Left forelimb (tissue), 1 donor: ENCODE data around the gene PLCH1.
"Not testable (repeated sequence)": the region's sequence is repeated elsewhere in the genome, so short reads cannot be mapped to it uniquely, and the experiment has no call there.

ENCODE experiments used
- DNase-seq: peaks from one replicate; pipeline ENCODE4 v3.0.0-alpha.2; 2018; ENCODE audit warnings: low spot score

The PLCH1 gene

GRCh38 chr3:155643581-155644165 is 101.2 kb downstream of the PLCH1 start:
- no peak for DNase-seq

GRCh38 chr3:155641956-155642355 is 102.9 kb downstream of the PLCH1 start:
- no peak for DNase-seq

GRCh38 chr3:155640098-155640497 is 104.8 kb downstream of the PLCH1 start:
- no peak for DNase-seq

- DNase-seq = no peak
These were observed 105.3 kb downstream of the PLCH1 start for GRCh38 chr3:155639462-155640055.

- DNase-seq = not testable (repeated sequence)
These were observed 106.4 kb downstream of the PLCH1 start for GRCh38 chr3:155638461-155638860.

- no peak for DNase-seq
These were observed 107.3 kb downstream of the PLCH1 start for GRCh38 chr3:155637567-155637966.

- DNase-seq = no peak
These were observed 109.8 kb downstream of the PLCH1 start for GRCh38 chr3:155635056-155635455.

GRCh38 chr3:155634121-155634719 is 110.7 kb downstream of the PLCH1 start:
- no peak for DNase-seq

GRCh38 chr3:155631323-155632019 is 113.4 kb downstream of the PLCH1 start:
- no peak for DNase-seq

GRCh38 chr3:155629556-155629955 is 115.3 kb downstream of the PLCH1 start:
- no peak for DNase-seq

GRCh38 chr3:155629056-155629455 is 115.8 kb downstream of the PLCH1 start:
- DNase-seq = no peak

- DNase-seq = not testable (repeated sequence)
These were observed 122.2 kb downstream of the PLCH1 start for GRCh38 chr3:155622647-155623046.

- DNase-seq = not testable (repeated sequence)
These were observed 124.3 kb downstream of the PLCH1 start for GRCh38 chr3:155620552-155620951.

- no peak for DNase-seq
These were observed 125.6 kb downstream of the PLCH1 start for GRCh38 chr3:155619118-155619915.

- DNase-seq = no peak
These were observed 126.3 kb downstream of the PLCH1 start for GRCh38 chr3:155618543-155618942.

- no peak for DNase-seq
These were observed 127.4 kb downstream of the PLCH1 start for GRCh38 chr3:155617346-155617925.

- not testable (repeated sequence) for DNase-seq
These were observed 129.7 kb downstream of the PLCH1 start for GRCh38 chr3:155615141-155615540.

GRCh38 chr3:155614410-155614809 is 130.5 kb downstream of the PLCH1 start:
- not testable (repeated sequence) for DNase-seq

GRCh38 chr3:155611456-155611855 is 133.4 kb downstream of the PLCH1 start:
- DNase-seq = no peak

- DNase-seq = no peak
These were observed 135.3 kb downstream of the PLCH1 start for GRCh38 chr3:155609586-155609985.

- no peak for DNase-seq
These were observed 136.5 kb downstream of the PLCH1 start for GRCh38 chr3:155608228-155608920.
